HG02642 (cell line): ENCODE data around the gene SHROOM3.

Experiments
- ATAC-seq: cut with Tn5 transposase; IDR thresholded peaks from one replicate; pipeline ENCODE4 v1.9.1; 2021; ENCODE audit warnings: mild to moderate bottlenecking; ENCODE audit not compliant: unreplicated experiment, poor library complexity

The SHROOM3 gene

GRCh38 chr4:76681996-76682395 is 247.0 kb downstream of the SHROOM3 start:
- no peak for ATAC-seq

GRCh38 chr4:76683144-76683543 is 248.1 kb downstream of the SHROOM3 start:
- no peak for ATAC-seq

- ATAC-seq: no peak
Observed at GRCh38 chr4:76687746-76688448, 252.9 kb downstream of the SHROOM3 start.

- peak; percentile 28 for ATAC-seq
Observed at GRCh38 chr4:76688619-76689144, 253.7 kb downstream of the SHROOM3 start.

GRCh38 chr4:76689145-76689817 is 254.3 kb downstream of the SHROOM3 start:
- peak; percentile 58 for ATAC-seq

- ATAC-seq: no peak
Observed at GRCh38 chr4:76690011-76690905, 255.2 kb downstream of the SHROOM3 start.

- ATAC-seq: no peak
Observed at GRCh38 chr4:76690906-76691275, 255.9 kb downstream of the SHROOM3 start.

- no peak for ATAC-seq
Observed at GRCh38 chr4:76691807-76692582, 257.0 kb downstream of the SHROOM3 start.

GRCh38 chr4:76692761-76693160 is 257.7 kb downstream of the SHROOM3 start:
- ATAC-seq: no peak

GRCh38 chr4:76694056-76694455 is 259.0 kb downstream of the SHROOM3 start:
- ATAC-seq: no peak

- no peak for ATAC-seq
Observed at GRCh38 chr4:76696109-76696508, 261.1 kb downstream of the SHROOM3 start.

GRCh38 chr4:76697129-76697803 is 262.2 kb downstream of the SHROOM3 start:
- ATAC-seq: peak; percentile 88

- no peak for ATAC-seq
Observed at GRCh38 chr4:76698141-76698540, 263.1 kb downstream of the SHROOM3 start.

- ATAC-seq: no peak
Observed at GRCh38 chr4:76699751-76700310, 264.8 kb downstream of the SHROOM3 start.

GRCh38 chr4:76702440-76703122 is 267.6 kb downstream of the SHROOM3 start:
- peak; percentile 51 for ATAC-seq

GRCh38 chr4:76703123-76703490 is 268.1 kb downstream of the SHROOM3 start:
- no peak for ATAC-seq

GRCh38 chr4:76703676-76704075 is 268.6 kb downstream of the SHROOM3 start:
- ATAC-seq: no peak

- ATAC-seq: no peak
Observed at GRCh38 chr4:76704133-76704881, 269.3 kb downstream of the SHROOM3 start.
